ENCODE measurements around the gene APLP1. TPM values are rescaled to one million over a fixed set of nuclear protein-coding genes. Genes with fewer than 3 reads are reported as not detected.
"Not testable (repeated sequence)": the region's sequence is repeated elsewhere in the genome, so short reads cannot be mapped to it uniquely, and the experiment has no call there.

Gene APLP1
- total RNA-seq, 2 donors from 2014 or later: 3.6 to 38.0 TPM

DNA sequence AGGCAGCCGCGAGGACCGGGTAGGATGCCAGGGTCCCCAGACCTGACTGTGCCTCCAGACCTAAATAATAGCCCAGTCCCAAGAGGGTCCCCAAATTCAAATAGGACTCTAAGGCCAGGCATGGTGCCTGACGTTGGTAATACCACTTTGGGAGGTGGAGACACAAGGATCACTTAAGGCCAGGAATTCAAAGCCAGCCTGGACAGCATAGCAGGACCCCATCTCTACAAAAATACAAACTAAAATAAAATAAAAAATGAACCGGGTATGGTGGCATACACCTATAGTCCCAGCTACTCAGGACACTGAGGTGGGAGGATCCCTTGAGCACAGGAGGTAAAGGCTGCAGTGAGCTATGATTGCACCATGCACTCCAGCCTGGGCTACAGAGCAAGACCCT, 5.4 kb upstream of the APLP1 start:
- Histone ChIP-seq H3K27ac (no peak overlapping the region), H3K4me3 (no peak overlapping the region), H3K36me3 (no peaks in the 10 kb centered on the region), H3K9me3 (no peaks in the 10 kb centered on the region), H3K4me1 (replicated peaks) (no peaks in the 10 kb centered on the region), H3K27me3 (replicated peaks; ENCODE audit: insufficient read depth) (peaks cover 7% of the 10 kb centered on the region)
- WGBS: 86% methylated on average over 5 of the region's 5 CpGs
- intact Hi-C loops (cut with DNase I): no loop called here
- no peak for TF ChIP-seq POLR2A (IDR thresholded peaks at IDR 0.05)
- TF ChIP-seq, protein P1, sequence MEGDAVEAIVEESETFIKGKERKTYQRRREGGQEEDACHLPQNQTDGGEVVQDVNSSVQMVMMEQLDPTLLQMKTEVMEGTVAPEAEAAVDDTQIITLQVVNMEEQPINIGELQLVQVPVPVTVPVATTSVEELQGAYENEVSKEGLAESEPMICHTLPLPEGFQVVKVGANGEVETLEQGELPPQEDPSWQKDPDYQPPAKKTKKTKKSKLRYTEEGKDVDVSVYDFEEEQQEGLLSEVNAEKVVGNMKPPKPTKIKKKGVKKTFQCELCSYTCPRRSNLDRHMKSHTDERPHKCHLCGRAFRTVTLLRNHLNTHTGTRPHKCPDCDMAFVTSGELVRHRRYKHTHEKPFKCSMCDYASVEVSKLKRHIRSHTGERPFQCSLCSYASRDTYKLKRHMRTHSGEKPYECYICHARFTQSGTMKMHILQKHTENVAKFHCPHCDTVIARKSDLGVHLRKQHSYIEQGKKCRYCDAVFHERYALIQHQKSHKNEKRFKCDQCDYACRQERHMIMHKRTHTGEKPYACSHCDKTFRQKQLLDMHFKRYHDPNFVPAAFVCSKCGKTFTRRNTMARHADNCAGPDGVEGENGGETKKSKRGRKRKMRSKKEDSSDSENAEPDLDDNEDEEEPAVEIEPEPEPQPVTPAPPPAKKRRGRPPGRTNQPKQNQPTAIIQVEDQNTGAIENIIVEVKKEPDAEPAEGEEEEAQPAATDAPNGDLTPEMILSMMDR (IDR thresholded peaks at IDR 0.05): no peak
- no peak for TF ChIP-seq POLR2AphosphoS5 (IDR thresholded peaks at IDR 0.05)
- DNase-seq (ENCODE audit: low spot score): no peak

DNA sequence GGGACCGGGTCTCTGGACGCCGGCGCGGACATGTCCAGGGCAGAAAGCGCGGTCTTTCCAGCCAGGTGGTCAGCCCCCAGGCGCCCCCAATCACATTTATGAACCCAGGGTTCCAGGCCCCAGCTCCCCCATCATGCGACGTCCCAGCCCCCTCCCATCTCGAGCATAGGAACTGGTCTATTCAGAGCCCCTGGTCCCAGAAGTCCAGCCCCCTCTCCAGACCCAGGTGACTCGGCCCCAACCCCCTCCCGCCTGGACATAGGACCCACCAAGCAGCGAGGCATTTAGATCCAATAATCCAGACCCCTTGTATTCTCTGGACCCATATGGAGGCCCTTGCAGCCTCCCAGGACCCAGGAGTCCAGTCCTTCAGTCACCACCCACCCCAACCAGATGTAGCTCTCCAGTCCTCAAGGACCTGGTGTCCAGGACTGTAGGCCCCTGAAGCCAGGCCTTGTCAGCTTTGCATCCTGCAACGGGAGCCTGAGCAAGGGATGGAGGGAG, 501 bp downstream of the APLP1 start:
- Histone ChIP-seq H3K27me3 (replicated peaks; ENCODE audit: insufficient read depth) (no peaks in the 10 kb centered on the region), H3K4me1 (replicated peaks) (peaks cover 15% of the 10 kb centered on the region), H3K27ac (no peak overlapping the region), H3K9me3 (no peaks in the 10 kb centered on the region), H3K36me3 (no peaks in the 10 kb centered on the region), H3K4me3 (peak overlapping the region; percentile 37 to 48)
- WGBS: 3% methylated on average over 12 of the region's 15 CpGs
- no peak for DNase-seq (ENCODE audit: low spot score)
- intact Hi-C loops (cut with DNase I): no loop called here
- TF ChIP-seq, protein P1 (IDR thresholded peaks at IDR 0.05): no peak
- TF ChIP-seq POLR2A (IDR thresholded peaks at IDR 0.05): no peak
- TF ChIP-seq POLR2AphosphoS5 (IDR thresholded peaks at IDR 0.05): no peak

GRCh38 chr19:35869327-35870123, 1.2 kb downstream of the APLP1 start:
- Histone ChIP-seq H3K27ac (no peak overlapping the region), H3K27me3 (replicated peaks; ENCODE audit: insufficient read depth) (no peaks in the 10 kb centered on the region), H3K36me3 (no peaks in the 10 kb centered on the region), H3K9me3 (no peaks in the 10 kb centered on the region), H3K4me3 (no peak overlapping the region), H3K4me1 (replicated peaks) (peaks cover 15% of the 10 kb centered on the region)
- peak; percentile 25 for DNase-seq (ENCODE audit: low spot score)
- TF ChIP-seq, protein P1 (IDR thresholded peaks at IDR 0.05): no peak
- TF ChIP-seq POLR2A (IDR thresholded peaks at IDR 0.05) (no peak), POLR2AphosphoS5 (IDR thresholded peaks at IDR 0.05) (no peak)
- 2% methylated on average over 45 of the region's 51 CpGs for WGBS
- intact Hi-C loops (cut with DNase I): no loop called here

- H3K9me3 ChIP-seq; H3K27ac ChIP-seq; H3K4me3 ChIP-seq; H3K36me3 ChIP-seq; H3K27me3 ChIP-seq (replicated peaks; ENCODE audit: insufficient read depth); intact Hi-C loops (cut with DNase I); DNase-seq (ENCODE audit: low spot score): not testable (repeated sequence)
- peaks cover 15% of the 10 kb centered on the region for H3K4me1 ChIP-seq (replicated peaks)
- 44% methylated on average over 26 of the region's 26 CpGs for WGBS
Observed at GRCh38 chr19:35870124-35870736, 1.9 kb downstream of the APLP1 start.

DNA sequence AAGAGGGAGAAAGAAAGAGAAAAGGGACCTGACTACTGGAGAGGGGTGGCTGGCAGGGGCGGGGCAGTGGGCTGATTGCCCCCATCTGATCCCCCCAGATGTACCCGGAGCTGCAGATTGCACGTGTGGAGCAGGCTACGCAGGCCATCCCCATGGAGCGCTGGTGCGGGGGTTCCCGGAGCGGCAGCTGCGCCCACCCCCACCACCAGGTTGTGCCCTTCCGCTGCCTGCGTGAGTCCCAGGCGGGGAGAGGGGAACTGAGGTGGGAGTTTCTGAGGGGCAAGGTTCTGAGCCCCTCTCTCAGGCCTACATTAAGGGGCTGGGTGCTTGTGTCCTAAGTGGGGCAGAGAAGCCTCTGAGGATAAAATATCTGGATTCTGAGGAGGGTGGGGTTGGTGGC, 2.4 kb downstream of the APLP1 start:
- Histone ChIP-seq H3K4me3 (no peak overlapping the region), H3K36me3 (no peaks in the 10 kb centered on the region), H3K9me3 (no peaks in the 10 kb centered on the region), H3K27me3 (replicated peaks; ENCODE audit: insufficient read depth) (no peaks in the 10 kb centered on the region), H3K27ac (no peak overlapping the region), H3K4me1 (replicated peaks) (peaks cover 15% of the 10 kb centered on the region)
- 79% methylated on average over 12 of the region's 12 CpGs for WGBS
- intact Hi-C loops (cut with DNase I): no loop called here
- DNase-seq (ENCODE audit: low spot score): no peak
- TF ChIP-seq, protein P1 (IDR thresholded peaks at IDR 0.05): no peak
- TF ChIP-seq POLR2A (IDR thresholded peaks at IDR 0.05): no peak
- no peak for TF ChIP-seq POLR2AphosphoS5 (IDR thresholded peaks at IDR 0.05)
